Psoas muscle (tissue), 8 donors: ENCODE data around the gene RAB40C. TPM values are rescaled to one million over a fixed set of nuclear protein-coding genes. Genes with fewer than 3 reads are reported as not detected.

Experiments used
- ATAC-seq, 4 donors: fragments of 200-7000 bp; cut with Tn5 transposase; one replicate each; pipeline ENCODE4 v1.9.1; 2020; ENCODE audit warnings: moderate library complexity in 3 of 4, mild to moderate bottlenecking in 2 of 4
- DNase-seq, 2 donors: peaks; one replicate each; pipeline ENCODE4 v3.0.0-alpha.2; 2020
- H3K27ac ChIP-seq: fragments of 200-600 bp; one replicate; pipeline ENCODE4 v1.8.0; 2022
- H3K27me3 ChIP-seq, 3 donors: fragments of 200-600 bp in 1 of 3; one replicate each; pipeline versions ENCODE4 v1.6.1 to v1.8.0; 2013 to 2022; ENCODE audit warnings: low read length in 2 of 3, mild to moderate bottlenecking in 2 of 3, moderate library complexity in 1 of 3; ENCODE audit not compliant: insufficient read depth in 3 of 3
- H3K36me3 ChIP-seq, 2 donors: fragments of 200-600 bp in 1 of 2; one replicate each; pipeline versions ENCODE4 v1.6.1 to v1.8.0; 2013 to 2022; ENCODE audit warnings: low read depth in 1 of 2, mild to moderate bottlenecking in 1 of 2, moderate library complexity in 1 of 2; ENCODE audit not compliant: insufficient read depth in 1 of 2
- H3K4me1 ChIP-seq: fragments of 200-600 bp; one replicate; pipeline ENCODE4 v1.8.0; 2022
- H3K4me3 ChIP-seq: fragments of 200-600 bp; one replicate; pipeline ENCODE4 v1.8.0; 2022; ENCODE audit warnings: mild to moderate bottlenecking
- H3K9me3 ChIP-seq: fragments of 200-600 bp; one replicate; pipeline ENCODE4 v1.8.0; 2022
- WGBS, 3 donors: extraction: QIAGEN DNeasy Blood & Tissue Kit; methylation state at CpG; one replicate each; pipeline versions ENCODE4 v1.1.6 to v1.1.7; 2013; 5-methylcytosine and 5-hydroxymethylcytosine counted together
- intact Hi-C, 2 donors: fragments of 100-400 bp; cut with DNase I; formaldehyde crosslinking; loops; one replicate each; pipeline versions ENCODE4 v1.11.0 to v1.14.2; 2022
- polyA plus RNA-seq, 3 donors: library from polyadenylated mRNA; stranded (reverse); fragments of 200-250 nt; gene quantifications; one replicate each; pipeline ENCODE4 v1.2.3, GENCODE V29; 2013
- total RNA-seq, 4 donors: library from RNA; stranded (reverse); fragmentation: NEBNext Ultra II Directional in 2 of 4; extraction: Animal tissue kit (Norgen Biotek cat#: 25700) in 2 of 4; gene quantifications; one replicate each; pipeline versions ENCODE4 v1.2.1 to v1.2.4, GENCODE V29; 2021 to 2023
- TF ChIP-seq, protein P1 (sequence below): fragments of 200-600 bp; IDR thresholded peaks from one replicate; pipeline ENCODE4 v1.8.0; 2022; ENCODE audit warnings: antibody characterized with exemption
- donor health status: healthy with polysubstance abuse.
- donor health status: DM: no; HTN: no; CAD: no; lungs with moderate emphysema.
- donor health status: Bipolar disorder and iron deficiency.
- donor health status: healthy.
- donor health status: DM: yes; HTN: yes; CAD: no.
- donor health status: DM: no; HTN: no; CAD: no.
- donor health status: DM: no; HTN: no; CAD: no.
- donor health status: DM: yes; HTN: yes; CAD: no.

Gene RAB40C
- total and polyA plus RNA-seq, 7 donors, result 12.3 to 20.2 (median 15.7) TPM

DNA sequence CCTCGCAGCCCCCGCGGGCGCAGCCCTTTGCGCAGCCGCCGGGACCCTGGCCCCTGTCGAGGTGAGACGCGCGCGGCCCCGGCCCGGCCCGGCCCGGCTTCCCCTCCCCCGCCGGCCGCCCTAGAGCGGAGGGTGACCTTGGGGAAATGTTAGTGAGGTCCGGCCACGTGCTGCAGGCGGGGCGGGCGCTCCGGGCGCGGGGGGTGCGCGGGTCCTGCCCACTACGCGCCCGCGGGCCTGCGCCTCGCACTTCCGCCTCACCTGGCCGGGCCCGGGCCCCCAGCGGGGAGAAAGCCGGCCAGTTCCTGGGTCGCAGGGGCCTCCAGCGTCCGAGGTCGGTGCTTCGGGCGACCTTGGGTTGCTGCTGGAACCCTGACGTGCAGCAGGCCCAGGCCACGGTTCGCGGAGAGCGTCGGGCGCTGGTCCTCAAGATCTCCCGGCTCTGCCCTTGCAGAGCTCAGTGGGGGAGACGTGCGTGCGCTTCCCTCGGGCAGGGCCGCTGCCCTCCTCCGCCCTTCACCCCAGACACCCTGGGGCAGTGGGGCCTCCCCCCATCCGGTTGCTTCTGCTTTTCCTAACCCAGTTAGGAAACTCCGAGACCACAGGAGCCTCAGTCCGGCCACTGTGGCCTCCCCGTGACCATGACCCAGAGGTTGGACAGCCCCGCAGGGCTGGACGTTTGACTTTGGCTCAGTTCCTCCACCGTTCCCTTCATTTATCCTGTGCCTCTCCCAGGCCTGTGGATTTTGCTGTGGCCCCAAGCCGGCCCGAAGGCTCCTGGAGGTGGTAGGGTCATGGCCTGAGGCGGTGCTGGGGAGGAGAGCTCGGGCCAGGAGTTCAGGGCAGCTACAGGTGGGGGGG, 52.6 kb downstream of the RAB40C start:
- peak; percentile 51 to 52 (median 52) for ATAC-seq
- peaks cover 0 to 5% of the 10 kb centered on the region in 2 donors for H3K36me3 ChIP-seq
- H3K27ac ChIP-seq, result peak overlapping the region; percentile 92
- 4 to 7% (median 7%) methylated on average over 35 to 72 of the region's 72 CpGs for WGBS, 3 donors
- peaks cover 58% of the 10 kb centered on the region for H3K4me1 ChIP-seq
- DNase-seq, result peak; percentile 69 to 85
- TF ChIP-seq, protein P1, sequence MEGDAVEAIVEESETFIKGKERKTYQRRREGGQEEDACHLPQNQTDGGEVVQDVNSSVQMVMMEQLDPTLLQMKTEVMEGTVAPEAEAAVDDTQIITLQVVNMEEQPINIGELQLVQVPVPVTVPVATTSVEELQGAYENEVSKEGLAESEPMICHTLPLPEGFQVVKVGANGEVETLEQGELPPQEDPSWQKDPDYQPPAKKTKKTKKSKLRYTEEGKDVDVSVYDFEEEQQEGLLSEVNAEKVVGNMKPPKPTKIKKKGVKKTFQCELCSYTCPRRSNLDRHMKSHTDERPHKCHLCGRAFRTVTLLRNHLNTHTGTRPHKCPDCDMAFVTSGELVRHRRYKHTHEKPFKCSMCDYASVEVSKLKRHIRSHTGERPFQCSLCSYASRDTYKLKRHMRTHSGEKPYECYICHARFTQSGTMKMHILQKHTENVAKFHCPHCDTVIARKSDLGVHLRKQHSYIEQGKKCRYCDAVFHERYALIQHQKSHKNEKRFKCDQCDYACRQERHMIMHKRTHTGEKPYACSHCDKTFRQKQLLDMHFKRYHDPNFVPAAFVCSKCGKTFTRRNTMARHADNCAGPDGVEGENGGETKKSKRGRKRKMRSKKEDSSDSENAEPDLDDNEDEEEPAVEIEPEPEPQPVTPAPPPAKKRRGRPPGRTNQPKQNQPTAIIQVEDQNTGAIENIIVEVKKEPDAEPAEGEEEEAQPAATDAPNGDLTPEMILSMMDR, result no peak
- H3K4me3 ChIP-seq, result peak overlapping the region; percentile 88
- no peaks in the 10 kb centered on the region for H3K9me3 ChIP-seq
- intact Hi-C loops, result no loop called here
- H3K27me3 ChIP-seq, result no peaks in the 10 kb centered on the region

DNA sequence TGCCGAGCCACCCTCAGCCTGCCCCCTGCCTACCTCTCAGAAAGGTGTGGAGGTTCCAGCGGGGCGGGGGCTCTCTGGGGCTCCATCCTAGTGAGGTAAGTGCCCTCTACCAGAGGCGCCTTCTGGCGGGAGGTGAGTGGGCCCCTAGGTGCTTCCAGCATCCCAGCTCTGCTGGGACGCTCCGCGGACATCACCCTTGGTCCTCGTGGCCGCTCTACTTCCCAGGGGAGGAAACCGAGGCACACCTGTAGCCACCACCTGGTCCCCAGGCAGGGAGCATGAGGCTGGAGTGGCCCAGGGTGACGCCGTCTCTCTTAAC, 53.1 kb downstream of the RAB40C start:
- TF ChIP-seq, protein P1, result no peak
- WGBS, 3 donors, result 80 to 87% (median 83%) methylated on average over 13 of the region's 13 CpGs
- Histone ChIP-seq H3K36me3 (peaks cover 0 to 5% of the 10 kb centered on the region in 2 donors), H3K27me3 (no peaks in the 10 kb centered on the region), H3K4me3 (peak overlapping the region; percentile 88), H3K9me3 (no peaks in the 10 kb centered on the region), H3K4me1 (peaks cover 56% of the 10 kb centered on the region), H3K27ac (peak overlapping the region; percentile 92)
- ATAC-seq, result no peak
- DNase-seq, result no peak
- intact Hi-C loops, result no loop called here

DNA sequence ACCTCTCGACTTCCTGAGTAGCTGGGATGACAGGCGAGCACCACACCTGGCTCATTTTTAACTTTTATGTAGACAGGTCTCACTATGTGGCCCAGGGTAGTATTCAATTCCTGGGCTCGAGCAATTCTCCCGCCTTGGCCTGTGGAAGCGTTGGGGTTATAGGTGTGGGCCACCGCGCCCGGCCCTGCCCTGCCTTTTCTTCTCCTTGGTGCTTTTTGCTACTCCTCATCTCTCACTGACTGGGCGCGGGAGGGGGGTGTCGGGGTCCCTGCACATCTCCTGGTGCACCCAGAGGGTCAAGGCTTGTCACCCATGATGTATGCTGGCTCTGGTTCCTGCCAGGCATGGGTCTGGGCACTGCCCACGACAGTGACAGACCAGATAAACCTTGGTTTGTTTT, 54.7 kb downstream of the RAB40C start:
- peaks cover 0 to 5% of the 10 kb centered on the region in 2 donors for H3K36me3 ChIP-seq
- H3K9me3 ChIP-seq, result no peaks in the 10 kb centered on the region
- peaks cover 63% of the 10 kb centered on the region for H3K4me1 ChIP-seq
- H3K4me3 ChIP-seq, result no peak overlapping the region
- TF ChIP-seq, protein P1, result no peak
- DNase-seq (no peak), ATAC-seq (no peak)
- intact Hi-C loops, result no loop called here
- peak overlapping the region; percentile 93 for H3K27ac ChIP-seq
- no peaks in the 10 kb centered on the region for H3K27me3 ChIP-seq
- WGBS, 3 donors, result 83 to 95% (median 88%) methylated on average over 12 of the region's 12 CpGs

DNA sequence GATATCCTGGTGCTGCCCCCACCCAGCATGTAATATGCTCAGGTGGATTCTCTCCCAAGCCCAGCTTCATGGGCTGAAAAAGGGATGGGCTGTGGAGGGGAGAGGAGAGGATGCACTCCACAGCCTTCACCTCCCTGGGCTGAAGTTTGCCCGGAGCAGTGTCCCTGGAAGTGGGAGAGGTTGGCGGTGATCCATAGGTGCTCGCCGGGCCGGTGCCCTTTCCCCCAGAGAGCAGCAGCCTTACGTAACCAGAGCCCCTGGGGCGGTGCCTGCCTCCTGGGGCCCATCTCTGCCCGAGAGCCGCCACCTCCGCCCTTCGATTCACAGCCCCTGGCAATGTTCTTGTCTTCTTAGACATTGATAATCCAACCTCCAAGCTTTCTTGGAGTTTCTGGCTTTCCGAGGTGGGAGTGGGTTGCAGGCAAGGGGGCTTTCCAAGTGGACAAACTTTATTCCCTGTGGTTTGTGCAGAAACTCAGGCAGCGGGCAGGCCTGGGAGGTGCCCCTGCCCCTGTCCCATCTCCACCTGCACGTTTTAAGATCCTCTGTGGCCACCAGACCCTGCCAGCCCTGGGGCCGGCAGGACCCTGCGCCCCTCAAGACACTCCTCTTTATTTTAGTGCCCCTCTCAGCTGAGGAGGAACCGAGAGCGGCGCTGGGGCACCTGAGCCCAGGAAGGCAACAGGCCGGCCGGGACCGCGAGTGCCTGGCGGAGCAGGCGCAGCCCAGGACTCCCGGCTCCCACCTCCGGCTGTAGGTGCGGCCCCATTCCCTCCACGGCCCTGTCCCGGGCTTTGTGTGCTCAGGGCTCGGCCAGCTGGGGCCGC, 56.2 kb downstream of the RAB40C start:
- WGBS, 3 donors, result 58 to 65% (median 59%) methylated on average over 32 of the region's 32 CpGs
- Histone ChIP-seq H3K9me3 (no peaks in the 10 kb centered on the region), H3K4me1 (peaks cover 68% of the 10 kb centered on the region), H3K4me3 (peak overlapping the region; percentile 88), H3K27ac (peak overlapping the region; percentile 93), H3K36me3 (peaks cover 0 to 5% of the 10 kb centered on the region in 2 donors), H3K27me3 (no peaks in the 10 kb centered on the region)
- TF ChIP-seq, protein P1, result no peak
- ATAC-seq (peak in 2 of 4 donors; percentile 14 to 21), DNase-seq (peak in 1 of 2 donors; percentile 80)
- intact Hi-C loops, result no loop called here
